ENCODE measurements around the gene TEX101.

TEX101 gene

GRCh38 chr19:43450545-43450997, 35.9 kb downstream of the TEX101 start:
- no peak for DNase-seq

- DNase-seq, result no peak
Measured at GRCh38 chr19:43452582-43452981, 37.9 kb downstream of the TEX101 start.

- no peak for DNase-seq
Measured at GRCh38 chr19:43454031-43454430, 39.3 kb downstream of the TEX101 start.

GRCh38 chr19:43455321-43456113, 40.8 kb downstream of the TEX101 start:
- no peak for DNase-seq

- no peak for DNase-seq
Measured at GRCh38 chr19:43457809-43458208, 43.1 kb downstream of the TEX101 start.

- DNase-seq, result no peak
Measured at GRCh38 chr19:43460362-43461016, 45.8 kb downstream of the TEX101 start.

GRCh38 chr19:43461303-43461702, 46.6 kb downstream of the TEX101 start:
- DNase-seq, result no peak

GRCh38 chr19:43462383-43462782, 47.7 kb downstream of the TEX101 start:
- no peak for DNase-seq

- no peak for DNase-seq
Measured at GRCh38 chr19:43462785-43463380, 48.2 kb downstream of the TEX101 start.

- peak; percentile 74 for DNase-seq
Measured at GRCh38 chr19:43463381-43464133, 48.9 kb downstream of the TEX101 start.

GRCh38 chr19:43464134-43464775, 49.6 kb downstream of the TEX101 start:
- DNase-seq, result no peak

GRCh38 chr19:43465468-43466120, 50.9 kb downstream of the TEX101 start, which contains the start of gene LYPD3:
TSS of gene LYPD3 (minus strand) at chr19:43465608. CDS start at chr19:43465571, 37 bp downstream.
- DNase-seq, result no peak

GRCh38 chr19:43466793-43467192, 52.1 kb downstream of the TEX101 start:
- DNase-seq, result no peak

- DNase-seq, result no peak
Measured at GRCh38 chr19:43467276-43467675, 52.6 kb downstream of the TEX101 start.

- no peak for DNase-seq
Measured at GRCh38 chr19:43467730-43468129, 53.0 kb downstream of the TEX101 start.

Data from 8988T (cell line).